ENCODE data around the gene TNFAIP8L1. TPM values are rescaled to one million over a fixed set of nuclear protein-coding genes. Genes with fewer than 3 reads are reported as not detected.

The TNFAIP8L1 gene
- total and polyA plus RNA-seq, 2 donors from 2014 or later, result 11.5 to 16.0 TPM

GRCh38 chr19:4694211-4694987 is 55.1 kb downstream of the TNFAIP8L1 start:
- Histone ChIP-seq H3K9ac (ENCODE audit: low read length in 3 of 3) (no peak overlapping the region), H3K27me3 (ENCODE audit: control insufficient read depth, insufficient read depth, low read length) (no peaks in the 10 kb centered on the region), H3K9me3 (ENCODE audit: control insufficient read depth in 2 of 3, insufficient read depth in 1 of 3, low read length in 3 of 3) (no peaks in the 10 kb centered on the region), H3K4me1 (ENCODE audit: control insufficient read depth in 2 of 3, insufficient read depth in 2 of 3, low read depth in 1 of 3, low read length in 3 of 3) (no peaks in the 10 kb centered on the region), H3K4me3 (ENCODE audit: low read length in 3 of 3) (no peak overlapping the region), H3K36me3 (ENCODE audit: control insufficient read depth in 2 of 3, insufficient read depth in 3 of 3, low read length in 3 of 3) (peaks cover 5 to 44% (median 31%) of the 10 kb centered on the region in 3 donors), H3K27ac (ENCODE audit: low read depth in 2 of 2, low read length in 2 of 2) (no peak overlapping the region)
- FAIRE-seq, result no peak
- DNase-seq, result no peak
- intact Hi-C loops (cut with DNase I), result no loop called here
- no peak for TF ChIP-seq CTCF (IDR thresholded peaks at IDR 0.05; ENCODE audit: borderline replicate concordance, extremely low read depth, insufficient read depth)

GRCh38 chr19:4695224-4695731 is 56.0 kb downstream of the TNFAIP8L1 start:
- FAIRE-seq (no peak), DNase-seq (peak in 1 of 5 donors; percentile 53)
- intact Hi-C loops (cut with DNase I), result no loop called here
- Histone ChIP-seq H3K9me3 (ENCODE audit: control insufficient read depth in 2 of 3, insufficient read depth in 1 of 3, low read length in 3 of 3) (no peaks in the 10 kb centered on the region), H3K4me1 (ENCODE audit: control insufficient read depth in 2 of 3, insufficient read depth in 2 of 3, low read depth in 1 of 3, low read length in 3 of 3) (no peaks in the 10 kb centered on the region), H3K27me3 (ENCODE audit: control insufficient read depth, insufficient read depth, low read length) (no peaks in the 10 kb centered on the region), H3K27ac (ENCODE audit: low read depth in 2 of 2, low read length in 2 of 2) (no peak overlapping the region), H3K36me3 (ENCODE audit: control insufficient read depth in 2 of 3, insufficient read depth in 3 of 3, low read length in 3 of 3) (peaks cover 5 to 46% (median 28%) of the 10 kb centered on the region in 3 donors), H3K9ac (ENCODE audit: low read length in 3 of 3) (no peak overlapping the region), H3K4me3 (ENCODE audit: low read length in 3 of 3) (no peak overlapping the region)
- TF ChIP-seq CTCF (IDR thresholded peaks at IDR 0.05; ENCODE audit: borderline replicate concordance, extremely low read depth, insufficient read depth), result no peak

GRCh38 chr19:4697304-4697703 is 58.0 kb downstream of the TNFAIP8L1 start:
- FAIRE-seq, result no peak
- intact Hi-C loops (cut with DNase I), result no loop called here
- peak in 1 of 5 donors; percentile 67 for DNase-seq
- H3K4me1 ChIP-seq (ENCODE audit: control insufficient read depth in 2 of 3, insufficient read depth in 2 of 3, low read depth in 1 of 3, low read length in 3 of 3), result no peaks in the 10 kb centered on the region
- H3K9me3 ChIP-seq (ENCODE audit: control insufficient read depth in 2 of 3, insufficient read depth in 1 of 3, low read length in 3 of 3), result no peaks in the 10 kb centered on the region
- TF ChIP-seq CTCF (IDR thresholded peaks at IDR 0.05; ENCODE audit: borderline replicate concordance, extremely low read depth, insufficient read depth), result no peak
- H3K9ac ChIP-seq (ENCODE audit: low read length in 3 of 3), result no peak overlapping the region
- H3K27me3 ChIP-seq (ENCODE audit: control insufficient read depth, insufficient read depth, low read length), result no peaks in the 10 kb centered on the region
- H3K27ac ChIP-seq (ENCODE audit: low read depth in 2 of 2, low read length in 2 of 2), result no peak overlapping the region
- no peak overlapping the region for H3K4me3 ChIP-seq (ENCODE audit: low read length in 3 of 3)
- H3K36me3 ChIP-seq (ENCODE audit: control insufficient read depth in 2 of 3, insufficient read depth in 3 of 3, low read length in 3 of 3), result peaks cover 3 to 61% (median 26%) of the 10 kb centered on the region in 3 donors

All from kidney (tissue), 14 donors.